ENCODE measurements around the gene GLB1L2.

- no peak for TF ChIP-seq CTCF (IDR thresholded peaks at IDR 0.05; ENCODE audit: insufficient read depth, low read length, poor library complexity, severe bottlenecking)
- TF ChIP-seq EZH2phosphoT487 (conservative IDR thresholded peaks at IDR 0.05; ENCODE audit: low read length) = no peak
Measured at GRCh38 chr11:134355136-134355535, 23.3 kb downstream of the GLB1L2 start.
